NCI-H1417 treated with DMSO at 0.1 percent for 48 hours (cell line): ENCODE data around the gene BOLA1.
"Not testable (repeated sequence)": the region's sequence is repeated elsewhere in the genome, so short reads cannot be mapped to it uniquely, and the experiment has no call there.

Source experiments
- DNase-seq: peaks from one replicate; lab custom pipeline; 2025; lab: John Stamatoyannopoulos, UW

The BOLA1 gene, protein sequence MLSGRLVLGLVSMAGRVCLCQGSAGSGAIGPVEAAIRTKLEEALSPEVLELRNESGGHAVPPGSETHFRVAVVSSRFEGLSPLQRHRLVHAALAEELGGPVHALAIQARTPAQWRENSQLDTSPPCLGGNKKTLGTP

DNA sequence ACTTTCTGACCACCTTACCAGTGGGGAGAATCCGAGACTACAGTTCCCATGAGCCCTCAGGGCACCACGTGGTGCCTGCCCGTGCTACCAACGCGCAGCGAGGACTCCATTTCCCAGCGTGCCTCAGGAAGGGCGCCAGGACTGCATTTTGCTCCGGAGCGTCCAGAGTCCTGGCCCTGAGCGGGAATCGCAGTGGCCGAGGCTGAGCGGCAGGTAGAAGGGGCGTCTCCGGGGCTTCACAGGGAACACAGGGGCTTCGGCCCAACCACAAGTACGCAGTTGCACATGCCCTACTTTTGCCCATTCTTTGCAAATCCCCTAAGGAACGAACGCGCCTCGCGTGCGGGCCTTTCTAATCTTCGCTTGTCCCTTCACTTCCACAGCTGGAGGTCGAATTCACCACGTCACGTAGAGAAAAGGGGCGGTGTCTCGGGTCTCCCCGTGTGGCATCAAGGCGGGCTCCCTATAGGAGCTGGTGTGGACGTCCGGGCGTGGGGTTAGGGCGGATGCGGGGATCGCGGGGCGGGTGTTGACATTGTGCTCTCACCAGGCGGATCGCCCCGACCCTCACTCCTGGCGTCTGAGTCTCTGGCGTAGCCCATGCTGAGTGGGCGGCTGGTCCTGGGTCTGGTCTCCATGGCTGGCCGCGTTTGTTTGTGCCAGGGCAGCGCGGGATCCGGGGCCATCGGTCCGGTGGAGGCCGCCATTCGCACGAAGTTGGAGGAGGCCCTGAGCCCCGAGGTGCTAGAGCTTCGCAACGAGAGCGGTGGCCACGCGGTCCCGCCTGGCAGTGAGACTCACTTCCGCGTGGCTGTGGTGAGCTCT, at the start of gene BOLA1:
Gene BOLA1, plus strand, starts transcription at position 109 of the 825 bp plus-strand sequence. Its CDS starts 492 bp downstream, at position 601.
- DNase-seq: peak; percentile 69

DNA sequence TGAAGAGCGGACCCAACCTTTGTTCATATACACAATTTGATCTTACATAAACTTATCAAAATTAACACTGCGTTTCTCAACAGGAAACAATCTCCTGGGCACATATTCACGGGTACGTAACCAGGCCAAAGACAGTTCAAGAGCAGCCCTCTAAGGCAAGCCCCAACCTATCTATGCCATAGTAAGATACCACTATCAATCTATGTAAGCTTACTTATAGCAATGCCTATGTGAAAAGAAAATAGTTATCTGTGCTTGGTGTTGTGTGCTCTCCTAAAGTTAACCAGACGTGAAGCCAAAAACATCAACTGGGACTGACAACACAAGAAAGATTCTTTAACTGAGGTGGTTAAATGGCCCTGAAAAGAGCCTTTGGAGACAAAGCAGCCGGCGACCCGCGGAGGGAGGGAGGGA, 49.4 kb upstream of the BOLA1 start:
- DNase-seq: no peak

DNA sequence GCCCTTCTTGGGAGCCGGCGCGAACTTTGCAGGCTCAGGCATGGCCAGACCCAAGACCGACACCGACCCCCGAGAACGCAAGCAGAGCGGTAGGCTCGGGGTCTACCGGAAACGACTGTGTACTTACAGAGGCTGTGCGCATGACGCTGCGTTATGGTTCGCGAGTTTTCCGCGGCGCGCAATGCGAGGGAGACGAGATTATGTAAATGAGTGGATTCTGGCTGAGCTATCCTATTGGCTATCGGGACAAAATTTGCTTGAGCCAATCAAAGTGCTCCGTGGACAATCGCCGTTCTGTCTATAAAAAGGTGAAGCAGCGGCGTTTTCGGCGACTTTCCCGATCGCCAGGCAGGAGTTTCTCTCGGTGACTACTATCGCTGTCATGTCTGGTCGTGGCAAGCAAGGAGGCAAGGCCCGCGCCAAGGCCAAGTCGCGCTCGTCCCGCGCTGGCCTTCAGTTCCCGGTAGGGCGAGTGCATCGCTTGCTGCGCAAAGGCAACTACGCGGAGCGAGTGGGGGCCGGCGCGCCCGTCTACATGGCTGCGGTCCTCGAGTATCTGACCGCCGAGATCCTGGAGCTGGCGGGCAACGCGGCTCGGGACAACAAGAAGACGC, 48.5 kb upstream of the BOLA1 start:
- DNase-seq: not testable (repeated sequence)

DNA sequence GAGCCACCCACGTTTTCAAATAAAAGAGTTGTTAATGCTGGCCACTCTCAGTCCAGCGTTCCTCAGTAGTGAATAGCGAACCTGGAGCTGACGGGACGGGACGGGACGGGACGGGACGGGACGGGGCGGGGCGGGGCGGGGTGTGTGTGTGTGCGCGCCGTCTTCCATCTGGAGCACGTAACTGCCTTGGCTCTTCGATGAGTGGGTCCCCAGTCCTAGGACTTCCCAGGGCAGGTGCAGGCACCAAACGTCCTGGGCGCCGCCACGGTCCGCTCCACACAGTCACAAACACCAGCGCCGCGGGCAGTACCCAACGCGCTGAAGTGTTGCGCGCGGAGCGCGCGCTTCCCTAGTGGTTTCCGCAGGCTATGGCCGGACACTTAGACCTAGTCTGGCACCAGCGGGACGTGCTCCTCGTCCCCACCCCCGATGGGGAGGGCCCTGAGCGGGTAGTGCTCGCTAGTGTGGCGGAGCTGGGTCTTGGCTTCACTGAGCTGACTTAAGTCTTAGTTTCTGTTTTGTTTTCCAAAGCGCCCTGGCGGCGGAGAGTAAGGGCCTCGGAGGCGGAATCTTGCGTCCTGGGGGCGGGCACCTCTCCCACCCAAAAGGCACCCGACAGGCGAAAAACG, 47.7 kb upstream of the BOLA1 start:
- DNase-seq: not testable (repeated sequence)

DNA sequence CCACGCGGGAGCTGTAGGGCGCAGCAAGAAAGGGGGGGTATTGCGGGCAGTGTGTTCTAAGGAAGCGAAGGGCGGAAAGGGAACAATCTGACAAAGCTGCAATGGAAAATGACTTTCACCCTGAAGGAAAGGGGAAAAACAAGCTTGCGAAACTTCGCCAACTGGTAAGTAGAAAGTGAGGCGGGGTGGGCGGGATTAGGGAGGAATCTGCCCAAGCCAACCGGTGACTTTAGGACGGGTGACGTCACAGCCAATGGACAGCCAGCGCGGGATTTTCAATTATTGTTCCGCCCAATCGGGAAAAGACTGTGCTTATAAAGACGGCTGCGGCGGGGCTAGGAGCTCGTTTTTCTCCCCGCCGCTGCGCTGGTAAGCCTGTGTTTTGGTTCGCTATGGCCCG, 47.1 kb upstream of the BOLA1 start:
- DNase-seq: not testable (repeated sequence)

DNA sequence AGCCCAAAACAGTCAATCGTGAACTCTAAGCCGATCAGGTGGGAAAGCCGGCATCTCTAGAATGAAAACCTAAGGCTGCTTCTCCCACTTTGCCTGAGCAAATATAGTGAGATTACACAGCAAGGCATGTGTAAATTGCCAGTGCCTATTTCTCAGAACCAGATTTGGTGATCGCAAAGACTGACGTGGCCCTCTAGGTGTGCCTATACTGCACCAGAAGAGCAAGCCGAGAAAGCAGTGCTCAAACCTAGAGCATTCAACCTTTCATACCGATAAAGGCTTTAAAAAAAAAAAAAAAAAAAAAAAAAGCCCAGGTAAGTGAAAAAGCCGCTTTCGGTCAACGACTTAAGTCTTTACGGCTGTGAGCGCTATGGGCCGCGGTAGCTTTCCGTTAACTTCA, 39.1 kb upstream of the BOLA1 start:
- not testable (repeated sequence) for DNase-seq

DNA sequence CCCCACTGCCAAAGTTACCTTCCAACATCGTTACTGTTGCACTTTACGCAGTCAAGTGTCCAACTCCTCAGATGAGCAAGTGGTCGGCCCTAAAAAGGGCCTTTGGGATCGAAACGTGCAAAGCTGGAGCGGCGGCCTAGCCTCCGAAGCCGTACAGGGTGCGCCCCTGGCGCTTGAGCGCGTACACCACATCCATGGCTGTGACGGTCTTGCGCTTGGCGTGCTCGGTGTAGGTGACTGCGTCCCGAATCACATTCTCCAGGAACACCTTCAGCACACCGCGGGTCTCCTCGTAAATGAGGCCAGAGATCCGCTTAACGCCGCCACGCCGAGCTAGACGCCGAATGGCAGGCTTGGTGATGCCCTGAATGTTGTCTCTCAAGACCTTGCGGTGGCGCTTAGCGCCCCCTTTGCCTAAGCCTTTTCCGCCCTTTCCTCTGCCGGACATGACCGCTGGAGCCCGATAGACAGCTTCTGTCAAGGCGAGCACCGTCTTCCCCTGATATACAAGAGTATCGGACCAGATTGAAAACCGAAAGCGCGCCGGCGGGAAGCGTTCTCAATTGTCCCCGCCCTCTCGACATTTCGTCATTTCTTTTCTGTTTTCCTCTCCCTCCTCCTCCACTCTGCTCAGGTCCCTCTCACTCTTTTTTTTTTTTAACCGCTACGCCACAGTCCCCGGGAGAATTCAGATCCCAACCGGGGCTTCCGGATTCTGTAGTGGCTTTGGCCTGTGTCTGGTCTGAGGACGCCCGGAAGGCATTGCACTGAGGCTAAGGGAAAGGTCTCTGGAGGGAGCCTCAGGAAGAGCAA, 38.5 kb upstream of the BOLA1 start:
- not testable (repeated sequence) for DNase-seq

DNA sequence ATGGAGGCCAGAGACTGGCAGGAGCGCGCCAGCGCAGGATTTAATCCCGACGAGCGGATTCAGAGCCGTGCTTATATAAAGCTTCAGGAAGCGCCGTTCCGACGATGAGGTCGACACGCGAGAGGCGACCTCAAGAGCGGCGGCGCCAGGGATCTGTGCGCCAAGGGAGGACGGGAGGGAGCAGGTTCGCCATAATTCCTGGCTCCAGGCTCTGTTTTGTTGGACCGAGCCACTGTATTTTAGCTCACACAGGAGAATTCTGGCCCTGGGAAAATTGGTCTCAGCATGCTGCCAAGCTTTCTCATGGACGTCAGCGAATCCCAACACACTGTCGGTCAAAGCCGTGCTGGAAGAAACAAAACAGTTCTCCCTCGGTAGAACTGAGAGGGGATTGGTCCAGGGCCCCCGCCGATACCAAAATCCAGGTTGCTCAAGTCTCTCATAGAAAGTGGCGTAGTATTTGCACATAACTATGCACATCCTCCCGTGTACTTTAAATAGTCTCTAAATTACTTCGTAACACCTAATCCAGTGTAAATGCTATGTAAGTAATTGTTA, 37.8 kb upstream of the BOLA1 start:
- DNase-seq: not testable (repeated sequence)

DNA sequence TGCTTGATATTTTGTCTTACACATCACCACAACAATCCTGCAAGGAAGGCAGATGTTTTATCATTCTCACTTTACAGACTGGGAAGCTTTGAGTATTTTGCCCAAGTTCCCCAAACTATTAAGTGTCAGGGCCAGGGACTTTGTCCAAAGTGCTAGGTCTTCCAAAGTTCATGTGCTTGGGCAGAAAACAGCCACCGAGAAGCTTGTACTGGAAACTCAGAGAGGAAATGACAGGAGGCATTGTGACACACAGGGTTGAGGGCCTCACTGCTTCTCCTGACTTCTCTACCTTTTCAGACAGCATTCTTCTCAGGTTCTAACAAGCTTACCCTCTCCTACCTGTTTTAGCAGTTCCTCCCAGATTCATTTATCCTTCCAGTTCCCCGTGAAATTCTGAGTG, 32.5 kb upstream of the BOLA1 start:
- DNase-seq: not testable (repeated sequence)

DNA sequence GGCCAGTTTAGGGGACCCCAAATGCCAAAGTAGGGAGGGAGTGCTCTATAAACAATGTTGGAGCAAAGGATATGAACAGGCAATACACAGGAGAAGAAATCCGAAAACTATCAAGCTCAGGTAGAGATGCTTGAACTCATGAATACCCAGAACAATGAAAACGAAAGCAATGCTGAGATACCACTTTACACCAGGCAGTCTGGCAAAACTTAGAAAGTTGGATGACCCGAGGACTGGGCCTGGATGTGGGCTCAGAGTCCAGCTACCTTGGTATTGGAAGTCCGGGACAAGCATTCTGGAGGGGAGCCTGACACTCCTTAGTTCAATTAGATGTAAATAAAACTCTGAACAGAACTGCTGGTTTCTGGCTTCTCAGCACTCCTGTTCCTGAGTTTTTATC, 26.3 kb upstream of the BOLA1 start:
- DNase-seq: not testable (repeated sequence)

DNA sequence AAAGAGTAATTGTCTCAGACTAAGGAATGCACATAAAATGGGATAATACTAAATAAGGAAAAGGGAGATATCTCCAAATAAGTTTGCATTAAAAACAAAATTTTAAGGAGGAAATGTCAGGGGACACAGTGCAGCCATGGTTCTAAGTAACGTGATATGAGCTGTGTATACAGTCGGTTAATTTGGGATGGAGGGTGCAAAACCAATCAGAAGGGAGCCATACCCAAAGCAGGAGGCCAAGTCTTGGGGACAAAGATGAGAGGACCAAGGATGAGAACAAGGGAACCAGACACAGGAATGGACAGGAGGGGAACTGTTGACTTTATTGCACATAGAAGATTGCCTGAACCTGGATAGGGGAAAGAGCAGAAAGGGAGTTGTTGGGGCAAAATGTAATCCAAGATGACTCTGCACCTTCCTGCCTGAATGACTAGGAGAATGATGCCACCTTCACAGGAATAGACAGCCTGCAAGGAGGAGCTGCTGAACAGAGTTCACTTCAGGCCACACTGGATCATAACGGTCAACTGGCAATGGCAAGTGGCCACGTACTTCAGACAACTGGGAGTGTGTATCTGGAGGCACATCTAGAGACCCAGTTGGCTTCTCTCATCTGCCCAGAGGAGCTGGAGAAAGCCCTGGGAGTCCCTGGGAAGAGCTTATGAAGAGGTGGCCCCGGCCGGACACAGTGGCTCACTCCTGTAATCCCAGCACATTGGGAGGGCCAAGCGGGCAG, 22.0 kb upstream of the BOLA1 start:
- no peak for DNase-seq

DNA sequence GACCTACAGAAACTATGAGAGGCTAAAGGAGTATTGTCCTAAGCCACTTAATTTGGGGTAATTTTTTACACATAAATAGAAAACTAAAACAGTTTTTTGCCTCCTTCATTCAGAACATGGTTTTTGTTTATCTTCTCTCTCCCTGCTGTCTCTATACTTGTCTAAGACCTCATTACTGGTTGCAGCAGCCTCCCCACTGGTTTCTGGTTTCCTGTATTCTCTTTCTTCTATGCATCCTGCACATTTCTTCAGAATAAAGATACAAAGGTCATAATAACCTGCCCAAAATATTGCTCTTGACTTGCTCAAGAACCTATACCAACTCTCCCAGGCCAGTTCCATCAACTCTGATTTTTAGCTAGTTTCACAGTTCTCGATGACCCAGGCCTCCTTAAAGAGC, 19.8 kb upstream of the BOLA1 start:
- DNase-seq: no peak

DNA sequence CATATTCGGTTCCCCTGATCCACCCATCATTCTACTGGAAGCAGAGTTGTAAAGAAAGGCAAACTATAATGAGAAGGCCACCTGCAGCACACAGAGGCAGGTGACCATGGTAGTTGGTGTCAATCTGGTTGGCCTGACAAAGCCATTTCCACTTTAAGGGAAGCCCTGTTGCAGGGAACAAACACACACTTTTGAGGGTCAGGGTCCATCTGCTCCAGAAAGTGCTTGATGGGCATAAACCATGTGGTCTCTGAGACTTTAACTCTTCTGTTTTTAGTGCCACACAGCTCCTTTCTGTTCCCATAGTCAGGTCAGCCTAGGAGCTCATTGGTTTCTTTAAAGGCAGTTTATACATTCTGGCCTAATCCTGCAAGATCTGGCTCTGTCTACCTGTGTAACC, 17.5 kb upstream of the BOLA1 start:
- no peak for DNase-seq

DNA sequence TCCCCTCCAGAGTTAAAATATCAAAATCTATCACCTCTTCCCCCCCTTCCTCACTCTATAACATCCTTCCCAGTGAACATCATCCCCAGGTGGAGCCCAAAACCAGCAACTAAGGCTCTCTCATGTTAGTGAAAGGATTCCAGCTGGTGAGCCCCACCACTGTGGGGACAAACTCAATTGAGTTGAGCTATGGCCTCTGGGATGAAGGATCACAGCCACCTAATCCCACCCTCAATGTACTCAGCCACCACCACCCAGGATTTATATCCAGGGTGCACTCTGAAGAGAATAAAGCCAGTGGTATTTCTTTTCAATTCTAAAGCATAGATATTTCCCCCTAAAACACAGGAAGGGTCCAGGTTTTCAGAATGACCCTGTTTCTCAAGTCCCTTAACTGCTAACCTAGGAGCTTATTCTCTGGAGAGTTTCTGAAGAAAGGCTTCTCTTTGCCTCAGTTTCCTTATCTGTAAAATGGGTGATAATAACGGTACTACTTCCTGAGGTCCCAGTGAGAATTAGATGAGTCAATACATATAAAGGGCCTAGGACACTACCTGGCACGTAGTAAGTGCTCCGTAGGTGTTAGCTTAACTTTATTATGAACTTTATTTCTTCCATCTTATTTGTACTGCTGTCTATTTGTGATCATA, 15.6 kb upstream of the BOLA1 start:
- no peak for DNase-seq

DNA sequence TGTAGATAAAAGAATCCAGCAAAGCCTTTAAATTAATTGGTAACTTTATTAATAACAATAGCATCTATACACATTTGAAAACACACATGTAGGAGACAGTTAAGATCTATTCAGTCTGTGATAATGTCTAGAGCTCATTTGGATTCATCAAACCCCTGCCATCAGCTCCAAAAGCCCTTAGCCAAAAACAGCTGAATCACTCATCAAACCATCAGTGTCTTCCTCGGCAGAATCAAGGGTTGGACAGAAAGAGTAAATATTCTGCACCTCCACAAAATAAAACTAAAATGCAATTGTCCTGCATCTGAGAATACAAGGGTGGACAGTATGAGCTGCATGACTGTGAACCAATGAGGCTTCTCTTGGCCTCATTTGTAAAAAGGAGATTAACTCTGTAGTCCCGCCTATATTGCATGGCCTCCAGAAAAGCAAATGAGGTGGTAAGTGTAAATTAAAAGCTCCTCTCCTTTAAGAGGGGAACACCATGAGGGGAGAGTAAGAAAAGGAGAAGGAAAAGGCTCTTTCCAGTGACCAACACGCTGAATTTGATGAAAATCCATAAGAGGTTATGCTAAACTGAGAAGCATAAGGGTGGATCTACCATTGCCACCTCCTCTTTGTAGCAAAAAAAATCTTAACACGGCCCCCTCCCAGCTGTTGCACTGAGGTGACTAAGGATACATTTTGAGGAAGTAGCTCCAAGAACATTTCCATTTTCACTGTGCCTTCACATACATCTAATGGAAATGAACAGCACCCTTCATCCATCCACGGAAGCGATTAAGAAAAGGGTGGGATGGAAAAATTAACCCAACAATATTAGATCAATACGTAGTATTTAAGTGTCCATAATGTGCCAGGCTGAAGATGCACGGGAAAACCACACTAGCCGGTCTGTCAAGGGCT, 14.7 kb upstream of the BOLA1 start:
- no peak for DNase-seq

DNA sequence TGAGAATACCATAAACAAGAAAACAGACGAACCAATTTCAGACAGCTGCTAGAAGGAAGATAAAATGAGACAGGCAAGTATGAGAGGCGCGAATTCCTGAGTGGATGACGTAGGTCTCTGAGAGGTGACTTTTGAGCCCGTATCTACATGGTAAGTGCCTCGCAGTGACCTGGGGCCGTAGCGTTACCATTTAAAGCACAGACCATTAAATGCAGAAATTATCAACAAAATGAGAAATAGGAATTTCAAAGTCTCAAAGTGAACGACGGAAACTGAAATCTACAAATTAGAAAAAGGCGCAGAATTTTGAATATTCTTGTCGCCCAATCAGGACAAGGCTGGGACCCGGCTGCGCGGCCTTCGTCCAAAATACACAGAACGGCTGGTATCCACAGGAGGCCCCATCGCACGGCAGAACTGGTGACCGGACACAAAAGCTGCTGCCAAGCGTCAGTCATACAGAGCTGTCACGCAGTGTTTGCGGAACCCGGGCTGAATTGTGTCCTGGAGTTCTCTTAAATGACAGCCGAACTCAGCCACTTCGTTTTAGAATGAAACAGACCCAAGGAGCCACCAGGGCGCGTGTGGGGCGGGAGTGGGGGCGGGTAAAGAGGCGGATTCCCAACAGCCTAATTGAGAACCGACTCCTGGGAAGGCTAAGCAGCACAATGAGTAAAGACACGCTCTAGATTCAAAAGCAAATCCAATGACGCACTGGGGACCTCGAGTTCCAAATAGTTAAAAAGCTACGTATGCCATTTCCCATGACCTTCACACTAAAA, 13.8 kb upstream of the BOLA1 start:
- DNase-seq: peak; percentile 51

DNA sequence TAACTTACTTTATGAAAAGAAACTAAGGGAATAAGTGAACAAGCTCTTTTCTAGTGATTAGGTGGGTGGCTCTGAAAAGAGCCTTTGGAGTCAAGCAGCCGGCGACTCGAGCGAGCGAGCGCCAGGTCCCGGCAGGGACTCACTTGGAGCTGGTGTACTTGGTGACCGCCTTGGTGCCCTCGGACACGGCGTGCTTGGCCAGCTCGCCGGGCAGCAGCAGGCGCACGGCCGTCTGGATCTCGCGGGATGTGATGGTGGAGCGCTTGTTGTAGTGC, 13.3 kb upstream of the BOLA1 start:
- DNase-seq: not testable (repeated sequence)

DNA sequence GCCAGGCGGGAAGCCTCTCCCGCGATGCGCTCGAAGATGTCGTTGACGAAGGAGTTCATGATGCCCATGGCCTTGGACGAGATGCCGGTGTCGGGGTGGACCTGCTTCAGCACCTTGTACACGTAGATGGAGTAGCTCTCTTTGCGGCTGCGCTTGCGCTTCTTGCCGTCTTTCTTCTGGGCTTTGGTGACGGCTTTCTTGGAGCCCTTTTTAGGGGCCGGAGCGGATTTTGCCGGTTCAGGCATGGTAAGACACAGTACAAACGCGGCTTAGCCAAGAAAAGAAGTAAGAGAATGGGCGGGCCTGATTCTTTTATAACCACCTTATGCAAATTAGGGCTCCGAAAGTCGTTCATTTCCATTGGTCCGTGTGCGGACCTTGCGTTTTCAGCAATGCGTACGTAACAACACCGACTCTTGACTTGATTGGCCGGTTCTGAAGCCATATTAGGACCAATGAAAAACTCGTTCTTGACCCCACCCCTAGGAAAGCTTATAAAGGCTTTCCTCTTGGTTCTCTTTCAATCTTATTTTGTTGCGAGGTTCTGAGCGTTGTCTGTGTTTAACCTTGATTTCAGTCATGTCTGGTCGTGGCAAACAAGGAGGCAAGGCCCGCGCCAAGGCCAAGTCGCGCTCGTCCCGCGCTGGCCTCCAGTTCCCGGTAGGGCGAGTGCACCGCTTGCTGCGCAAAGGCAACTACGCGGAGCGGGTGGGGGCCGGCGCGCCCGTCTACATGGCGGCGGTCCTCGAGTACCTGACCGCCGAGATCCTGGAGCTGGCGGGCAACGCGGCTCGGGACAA, 12.8 kb upstream of the BOLA1 start:
- peak; percentile 98 for DNase-seq
